Heart right ventricle (tissue), 16 donors: ENCODE measurements around the gene SEC24C. TPM values are rescaled to one million over a fixed set of nuclear protein-coding genes. Genes with fewer than 3 reads are reported as not detected.

Experiments used
- ATAC-seq, 8 donors: fragments of 200-7000 bp; cut with Tn5 transposase; one replicate each; pipeline ENCODE4 v1.9.1; 2020; ENCODE audit warnings: mild to moderate bottlenecking in 8 of 8, moderate library complexity in 8 of 8, moderate number of reproducible peaks in 1 of 8
- DNase-seq, 2 donors: peaks; one replicate each; pipeline ENCODE4 v3.0.0-alpha.2; 2020
- H3K27ac ChIP-seq, 10 donors: fragments of 200-600 bp; sonication (generic) in 2 of 10; one replicate each; pipeline versions ENCODE4 v1.5.0 to v1.8.0; 2020 to 2022; ENCODE audit warnings: mild to moderate bottlenecking in 3 of 10
- H3K27me3 ChIP-seq, 7 donors: fragments of 200-600 bp; one replicate each; pipeline ENCODE4 v1.8.0; 2021 to 2022; ENCODE audit warnings: mild to moderate bottlenecking in 2 of 7
- H3K36me3 ChIP-seq, 9 donors: fragments of 200-600 bp; sonication (generic) in 1 of 9; one replicate each; pipeline versions ENCODE4 v1.5.0 to v1.8.0; 2020 to 2022; ENCODE audit warnings: mild to moderate bottlenecking in 2 of 9
- H3K4me1 ChIP-seq, 9 donors: fragments of 200-600 bp; sonication (generic) in 1 of 9; one replicate each; pipeline versions ENCODE4 v1.5.0 to v1.8.0; 2020 to 2022; ENCODE audit warnings: mild to moderate bottlenecking in 4 of 9
- H3K4me3 ChIP-seq, 10 donors: fragments of 200-600 bp; sonication (generic) in 2 of 10; one replicate each; pipeline versions ENCODE4 v1.5.0 to v1.8.0; 2020 to 2022; ENCODE audit warnings: mild to moderate bottlenecking in 7 of 10, moderate library complexity in 2 of 10
- H3K9me3 ChIP-seq, 11 donors: fragments of 200-600 bp in 10 of 11; sonication (generic) in 2 of 11; one replicate each; pipeline versions ENCODE4 v1.5.0 to v1.8.0; 2013 to 2022; ENCODE audit warnings: mild to moderate bottlenecking in 2 of 11, control low read depth in 1 of 11, moderate library complexity in 1 of 11
- WGBS, 2 donors: extraction: QIAGEN DNeasy Blood & Tissue Kit; methylation state at CpG; one replicate each; pipeline ENCODE4 v1.1.7; 2013; ENCODE audit warnings: inconsistent platforms in 1 of 2; 5-methylcytosine and 5-hydroxymethylcytosine counted together
- intact Hi-C, 10 donors: fragments of 100-400 bp; cut with DNase I; formaldehyde crosslinking; loops; one replicate each; pipeline versions ENCODE4 v1.11.1 to v1.14.2; 2022
- polyA plus RNA-seq, 2 donors: library from polyadenylated mRNA; stranded (reverse); fragments of 200-250 nt; gene quantifications; one replicate each; pipeline ENCODE4 v1.2.3, GENCODE V29; 2013
- total RNA-seq, 10 donors: library from RNA; stranded (reverse); fragmentation: NEBNext Ultra II Directional in 3 of 10; extraction: Animal tissue kit (Norgen Biotek cat#: 25700) in 3 of 10; gene quantifications; one replicate each; pipeline versions ENCODE4 v1.2.1 to v1.2.4, GENCODE V29; 2021 to 2023
- TF ChIP-seq, protein P1 (sequence below), 9 donors: fragments of 200-600 bp; sonication (generic) in 2 of 9; IDR thresholded peaks; one replicate each; pipeline versions ENCODE4 v1.5.0 to v1.8.0; 2021 to 2022; ENCODE audit warnings: antibody characterized with exemption in 9 of 9, mild to moderate bottlenecking in 5 of 9, moderate library complexity in 1 of 9
- donor health status: Arrhythmogenic right ventricular cardiomyopathy.
- donor health status: ischemic (EF 13 %, LVEDD 7.1; RV severe dilation, severe dysfunction).
- donor health status: healthy with polysubstance abuse.
- donor health status: DM: no; HTN: yes; CAD: no.
- donor health status: DM: no; HTN: no; CAD: no.
- donor health status: ischemic (EF 25% LVEDD 6.9; RV normal size, moderate dysfunction).
- donor health status: ischemic (EF 25% LVEDD 5.7; RV mildly dilated, moderate dysfunction).
- donor health status: healthy.
- donor health status: DM: yes; HTN: yes; CAD: no.
- donor health status: Ischemic cardiomyopathy.
- donor health status: ischemic (EF 35%, LVEDD 5.7; RV mildly dilated, moderate dysfunction).
- donor health status: nonischemic (EF 11% LVEDD 7.7; RV severe dilation, severe dysfunction).
- donor health status: DM: yes; HTN: yes; CAD: no.
- donor health status: PGD.
- donor health status: ischemic (EF 29% LVEDD 5.4; RV normal size, mild dysfunction).
- donor health status: nonischemic (EF 23%, LVEDD 6.1; RV moderate dilation, normal function).

The SEC24C gene
- total and polyA plus RNA-seq, 12 donors, result 33.4 to 59.7 (median 50.9) TPM

GRCh38 chr10:73801253-73801590 is 57.0 kb downstream of the SEC24C start:
- no peak overlapping the region for H3K27ac ChIP-seq
- no peak overlapping the region for H3K4me3 ChIP-seq
- 93 to 97% methylated on average over 13 of the region's 13 CpGs for WGBS, 2 donors
- no peaks in the 10 kb centered on the region for H3K9me3 ChIP-seq
- TF ChIP-seq, protein P1, sequence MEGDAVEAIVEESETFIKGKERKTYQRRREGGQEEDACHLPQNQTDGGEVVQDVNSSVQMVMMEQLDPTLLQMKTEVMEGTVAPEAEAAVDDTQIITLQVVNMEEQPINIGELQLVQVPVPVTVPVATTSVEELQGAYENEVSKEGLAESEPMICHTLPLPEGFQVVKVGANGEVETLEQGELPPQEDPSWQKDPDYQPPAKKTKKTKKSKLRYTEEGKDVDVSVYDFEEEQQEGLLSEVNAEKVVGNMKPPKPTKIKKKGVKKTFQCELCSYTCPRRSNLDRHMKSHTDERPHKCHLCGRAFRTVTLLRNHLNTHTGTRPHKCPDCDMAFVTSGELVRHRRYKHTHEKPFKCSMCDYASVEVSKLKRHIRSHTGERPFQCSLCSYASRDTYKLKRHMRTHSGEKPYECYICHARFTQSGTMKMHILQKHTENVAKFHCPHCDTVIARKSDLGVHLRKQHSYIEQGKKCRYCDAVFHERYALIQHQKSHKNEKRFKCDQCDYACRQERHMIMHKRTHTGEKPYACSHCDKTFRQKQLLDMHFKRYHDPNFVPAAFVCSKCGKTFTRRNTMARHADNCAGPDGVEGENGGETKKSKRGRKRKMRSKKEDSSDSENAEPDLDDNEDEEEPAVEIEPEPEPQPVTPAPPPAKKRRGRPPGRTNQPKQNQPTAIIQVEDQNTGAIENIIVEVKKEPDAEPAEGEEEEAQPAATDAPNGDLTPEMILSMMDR (IDR thresholded peaks at IDR 0.05), result no peak
- no peak for DNase-seq
- no peaks in the 10 kb centered on the region for H3K4me1 ChIP-seq
- H3K27me3 ChIP-seq, result no peaks in the 10 kb centered on the region
- intact Hi-C loops, result no loop called here
- H3K36me3 ChIP-seq, result peaks cover 0 to 100% (median 80%) of the 10 kb centered on the region in 9 donors
- peak in 1 of 8 donors; percentile 4 for ATAC-seq

- Histone ChIP-seq H3K4me1 (peaks cover 0 to 12% (median 7%) of the 10 kb centered on the region in 9 donors), H3K36me3 (peaks cover 0 to 100% (median 80%) of the 10 kb centered on the region in 9 donors), H3K27me3 (no peaks in the 10 kb centered on the region), H3K4me3 (no peak overlapping the region), H3K27ac (no peak overlapping the region), H3K9me3 (no peaks in the 10 kb centered on the region)
- ATAC-seq, result no peak
- WGBS, 2 donors, result 85 to 89% methylated on average over 11 of the region's 11 CpGs
- TF ChIP-seq, protein P1 (IDR thresholded peaks at IDR 0.05), result no peak
- intact Hi-C loops, result no loop called here
- no peak for DNase-seq
These were observed 58.3 kb downstream of the SEC24C start for GRCh38 chr10:73802276-73802991.

- Histone ChIP-seq H3K4me1 (peaks cover 0 to 21% (median 7%) of the 10 kb centered on the region in 9 donors), H3K4me3 (no peak overlapping the region), H3K27me3 (no peaks in the 10 kb centered on the region), H3K36me3 (peaks cover 0 to 100% (median 81%) of the 10 kb centered on the region in 9 donors), H3K27ac (peak overlapping the region in 1 of 10 donors; percentile 32), H3K9me3 (no peaks in the 10 kb centered on the region)
- ATAC-seq, result no peak
- intact Hi-C loops, result no loop called here
- TF ChIP-seq, protein P1 (IDR thresholded peaks at IDR 0.05), result no peak
- no peak for DNase-seq
These were observed 59.6 kb downstream of the SEC24C start for GRCh38 chr10:73803680-73804286.

GRCh38 chr10:73806176-73806950 is 62.2 kb downstream of the SEC24C start:
- intact Hi-C loops, result no loop called here
- no peak for DNase-seq
- no peaks in the 10 kb centered on the region for H3K9me3 ChIP-seq
- no peak for ATAC-seq
- H3K27ac ChIP-seq, result no peak overlapping the region
- 95 to 96% methylated on average over 14 of the region's 14 CpGs for WGBS, 2 donors
- H3K4me3 ChIP-seq, result no peak overlapping the region
- peaks cover 0 to 42% (median 22%) of the 10 kb centered on the region in 9 donors for H3K4me1 ChIP-seq
- no peaks in the 10 kb centered on the region for H3K27me3 ChIP-seq
- H3K36me3 ChIP-seq, result peaks cover 0 to 85% (median 71%) of the 10 kb centered on the region in 9 donors
- TF ChIP-seq, protein P1 (IDR thresholded peaks at IDR 0.05), result no peak
